ENCODE data around the gene ANO9. TPM values are rescaled to one million over a fixed set of nuclear protein-coding genes. Genes with fewer than 3 reads are reported as not detected.

Gene ANO9
- total RNA-seq = not detected in 2 replicates

GRCh38 chr11:441418-442274, at the start of gene ANO9:
ANO9 (minus strand) TSS chr11:442011; CDS start chr11:441926, 85 bp downstream.

GRCh38 chr11:449889-450808, 8.3 kb upstream of the ANO9 start, which contains the start of gene PTDSS2:
PTDSS2 (plus strand) TSS chr11:450279; CDS start chr11:450456, 177 bp downstream.

GRCh38 chr11:394034-394857, 47.6 kb downstream of the ANO9 start, which contains the start of gene PKP3:
PKP3 (plus strand) TSS chr11:394209; CDS start chr11:394293, 84 bp downstream.

GRCh38 chr11:369336-370018, 72.3 kb downstream of the ANO9 start, which contains the start of gene B4GALNT4:
B4GALNT4 (plus strand) TSS chr11:369499; CDS start chr11:369804, 305 bp downstream.

Other genes with a start within 250 kb of the ANO9 start
- not detected in 2 replicates for gene SCGB1C1, start 248.9 kb downstream of the ANO9 start, total RNA-seq
- 34.9 and 44.1 TPM in 2 replicates for gene BET1L, start 234.6 kb downstream of the ANO9 start, total RNA-seq
- gene RIC8A, start 234.3 kb downstream of the ANO9 start, total RNA-seq = 194 and 250 TPM in 2 replicates
- 10.2 and 11.1 TPM in 2 replicates for gene SIRT3, start 205.7 kb downstream of the ANO9 start, total RNA-seq
- gene PSMD13, start 205.0 kb downstream of the ANO9 start, total RNA-seq = 79.2 and 90.0 TPM in 2 replicates
- not detected in 2 replicates for gene NLRP6, start 163.6 kb downstream of the ANO9 start, total RNA-seq
- 14.9 and 25.8 TPM in 2 replicates for gene PGGHG, start 152.9 kb downstream of the ANO9 start, total RNA-seq
- gene IFITM5, start 142.5 kb downstream of the ANO9 start, total RNA-seq = not detected in 2 replicates
- 148 and 188 TPM in 2 replicates for gene IFITM2, start 134.2 kb downstream of the ANO9 start, total RNA-seq
- 31.5 and 106 TPM in 2 replicates for gene IFITM1, start 128.0 kb downstream of the ANO9 start, total RNA-seq
- 135 and 137 TPM in 2 replicates for gene IFITM3, start 121.2 kb downstream of the ANO9 start, total RNA-seq
- 2.2 and 11.6 TPM in 2 replicates for gene B4GALNT4, start 72.5 kb downstream of the ANO9 start, total RNA-seq
- 0.56 and 0.65 TPM in 2 replicates for gene PKP3, start 47.8 kb downstream of the ANO9 start, total RNA-seq
- gene SIGIRR, start 27.0 kb downstream of the ANO9 start, total RNA-seq = 11.1 and 14.8 TPM in 2 replicates
- 30.7 and 49.7 TPM in 2 replicates for gene PTDSS2, start 8.3 kb upstream of the ANO9 start, total RNA-seq
- gene RNH1, start 65.2 kb upstream of the ANO9 start, total RNA-seq = 279 and 507 TPM in 2 replicates
- 46.1 and 53.3 TPM in 2 replicates for gene HRAS, start 93.6 kb upstream of the ANO9 start, total RNA-seq
- gene LRRC56, start 95.5 kb upstream of the ANO9 start, total RNA-seq = 0.52 and 1.1 TPM in 2 replicates
- 0.39 and 0.73 TPM in 2 replicates for gene LMNTD2, start 118.7 kb upstream of the ANO9 start, total RNA-seq
- 4.3 and 13.4 TPM in 2 replicates for gene RASSF7, start 119.0 kb upstream of the ANO9 start, total RNA-seq
- gene PHRF1, start 134.5 kb upstream of the ANO9 start, total RNA-seq = 26.8 and 30.7 TPM in 2 replicates
- 6.1 and 8.4 TPM in 2 replicates for gene IRF7, start 173.9 kb upstream of the ANO9 start, total RNA-seq
- not detected in 2 replicates for gene CDHR5, start 182.9 kb upstream of the ANO9 start, total RNA-seq
- not detected in 2 replicates for gene SCT, start 185.2 kb upstream of the ANO9 start, total RNA-seq
- gene DRD4, start 195.3 kb upstream of the ANO9 start, total RNA-seq = 0.07 and 0.23 TPM in 2 replicates